ENCODE results near the gene ABHD15.

The ABHD15 gene

DNA sequence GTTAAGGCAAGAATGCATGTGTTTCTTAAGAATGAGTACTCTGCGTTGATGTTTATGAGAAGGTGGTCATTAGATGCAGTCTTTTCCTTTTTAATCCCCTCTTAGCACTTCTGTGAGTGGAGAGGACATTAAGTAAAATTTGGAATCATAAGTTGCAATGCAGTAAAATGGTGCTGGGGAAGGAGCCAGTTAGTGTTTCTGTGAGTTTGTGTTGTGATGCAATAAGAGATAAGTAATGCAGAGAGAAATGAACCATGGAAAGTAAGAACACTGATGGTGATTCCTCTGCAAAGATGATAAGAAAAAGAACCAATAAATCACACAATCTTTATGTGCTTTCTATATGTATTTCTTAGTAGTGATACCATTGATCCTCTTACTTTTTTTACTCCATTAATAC, 20.0 kb downstream of the ABHD15 start:
- no peak for ATAC-seq
- TF ChIP-seq GLIS3 (CRISPR knock-in tag; IDR thresholded peaks at IDR 0.05) (no peak), TCF4 (CRISPR knock-in tag; IDR thresholded peaks at IDR 0.05; ENCODE audit: borderline replicate concordance) (no peak), ZNF8 (CRISPR knock-in tag; IDR thresholded peaks at IDR 0.05) (no peak), PPARA (CRISPR knock-in tag; IDR thresholded peaks at IDR 0.05; ENCODE audit: borderline replicate concordance) (no peak), BACH2 (CRISPR knock-in tag; IDR thresholded peaks at IDR 0.05; ENCODE audit: borderline replicate concordance) (no peak), OSR1 (CRISPR knock-in tag; IDR thresholded peaks at IDR 0.05) (no peak), TSHZ2 (CRISPR knock-in tag; IDR thresholded peaks at IDR 0.05) (no peak), SNAI2 (CRISPR knock-in tag; IDR thresholded peaks at IDR 0.05) (no peak), POU6F1 (CRISPR knock-in tag; IDR thresholded peaks at IDR 0.05; ENCODE audit: borderline replicate concordance, low read depth) (no peak), CREB5 (CRISPR knock-in tag; IDR thresholded peaks at IDR 0.05; ENCODE audit: low read depth) (no peak), ZFP3 (CRISPR knock-in tag; IDR thresholded peaks at IDR 0.05) (no peak), CSDC2 (CRISPR knock-in tag; IDR thresholded peaks at IDR 0.05) (no peak)
- TF ChIP-seq, protein P1, sequence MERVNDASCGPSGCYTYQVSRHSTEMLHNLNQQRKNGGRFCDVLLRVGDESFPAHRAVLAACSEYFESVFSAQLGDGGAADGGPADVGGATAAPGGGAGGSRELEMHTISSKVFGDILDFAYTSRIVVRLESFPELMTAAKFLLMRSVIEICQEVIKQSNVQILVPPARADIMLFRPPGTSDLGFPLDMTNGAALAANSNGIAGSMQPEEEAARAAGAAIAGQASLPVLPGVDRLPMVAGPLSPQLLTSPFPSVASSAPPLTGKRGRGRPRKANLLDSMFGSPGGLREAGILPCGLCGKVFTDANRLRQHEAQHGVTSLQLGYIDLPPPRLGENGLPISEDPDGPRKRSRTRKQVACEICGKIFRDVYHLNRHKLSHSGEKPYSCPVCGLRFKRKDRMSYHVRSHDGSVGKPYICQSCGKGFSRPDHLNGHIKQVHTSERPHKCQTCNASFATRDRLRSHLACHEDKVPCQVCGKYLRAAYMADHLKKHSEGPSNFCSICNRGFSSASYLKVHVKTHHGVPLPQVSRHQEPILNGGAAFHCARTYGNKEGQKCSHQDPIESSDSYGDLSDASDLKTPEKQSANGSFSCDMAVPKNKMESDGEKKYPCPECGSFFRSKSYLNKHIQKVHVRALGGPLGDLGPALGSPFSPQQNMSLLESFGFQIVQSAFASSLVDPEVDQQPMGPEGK (CRISPR knock-in tag; IDR thresholded peaks at IDR 0.05; ENCODE audit: borderline replicate concordance), result no peak

- no peak for ATAC-seq
- TF ChIP-seq ZC3H10 (CRISPR knock-in tag; IDR thresholded peaks at IDR 0.05) (no peak), OSR1 (CRISPR knock-in tag; IDR thresholded peaks at IDR 0.05) (no peak), BACH2 (CRISPR knock-in tag; IDR thresholded peaks at IDR 0.05; ENCODE audit: borderline replicate concordance) (no peak), TCF4 (CRISPR knock-in tag; IDR thresholded peaks at IDR 0.05; ENCODE audit: borderline replicate concordance) (no peak), CREB5 (CRISPR knock-in tag; IDR thresholded peaks at IDR 0.05; ENCODE audit: low read depth) (no peak), RARB (CRISPR knock-in tag; IDR thresholded peaks at IDR 0.05) (no peak), ZFP3 (CRISPR knock-in tag; IDR thresholded peaks at IDR 0.05) (no peak), ESRRG (CRISPR knock-in tag; IDR thresholded peaks at IDR 0.05) (no peak), GLIS3 (CRISPR knock-in tag; IDR thresholded peaks at IDR 0.05) (no peak), ZNF565 (CRISPR knock-in tag; conservative IDR thresholded peaks at IDR 0.05; ENCODE audit: low read depth) (no peak), TSHZ2 (CRISPR knock-in tag; IDR thresholded peaks at IDR 0.05) (no peak)
- TF ChIP-seq, protein P2, sequence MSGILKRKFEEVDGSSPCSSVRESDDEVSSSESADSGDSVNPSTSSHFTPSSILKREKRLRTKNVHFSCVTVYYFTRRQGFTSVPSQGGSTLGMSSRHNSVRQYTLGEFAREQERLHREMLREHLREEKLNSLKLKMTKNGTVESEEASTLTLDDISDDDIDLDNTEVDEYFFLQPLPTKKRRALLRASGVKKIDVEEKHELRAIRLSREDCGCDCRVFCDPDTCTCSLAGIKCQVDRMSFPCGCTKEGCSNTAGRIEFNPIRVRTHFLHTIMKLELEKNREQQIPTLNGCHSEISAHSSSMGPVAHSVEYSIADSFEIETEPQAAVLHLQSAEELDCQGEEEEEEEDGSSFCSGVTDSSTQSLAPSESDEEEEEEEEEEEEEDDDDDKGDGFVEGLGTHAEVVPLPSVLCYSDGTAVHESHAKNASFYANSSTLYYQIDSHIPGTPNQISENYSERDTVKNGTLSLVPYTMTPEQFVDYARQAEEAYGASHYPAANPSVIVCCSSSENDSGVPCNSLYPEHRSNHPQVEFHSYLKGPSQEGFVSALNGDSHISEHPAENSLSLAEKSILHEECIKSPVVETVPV (CRISPR knock-in tag; IDR thresholded peaks at IDR 0.05), result no peak
- TF ChIP-seq, protein P1 (CRISPR knock-in tag; IDR thresholded peaks at IDR 0.05; ENCODE audit: borderline replicate concordance), result no peak
Measured at GRCh38 chr17:29546085-29546484, 20.8 kb downstream of the ABHD15 start.

All from SK-N-SH treated with all-trans-retinoic acid at 6 μM for 48 hours (cell line).